ENCODE measurements around the gene RGS17.
A peak's percentile ranks its signal among the peaks of the same experiment; 100 is the strongest.

Gene RGS17

DNA sequence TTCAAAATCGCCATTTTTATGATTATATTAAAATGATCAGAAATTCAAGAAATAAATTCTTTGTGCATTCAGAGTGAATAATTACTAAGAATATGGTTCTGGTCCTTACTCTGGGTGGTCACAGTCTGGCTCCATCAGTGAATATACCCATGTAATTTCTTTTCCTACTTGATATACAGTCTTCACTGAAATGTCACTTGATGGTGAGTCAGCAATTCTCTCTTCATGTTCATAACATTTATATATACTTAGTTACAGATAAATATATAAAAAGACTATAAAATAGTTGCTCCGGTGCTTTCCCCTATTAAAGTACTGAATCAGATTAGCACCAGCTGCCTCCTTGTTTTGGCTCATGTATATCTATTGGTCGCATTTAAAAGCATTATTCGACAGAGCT is 72.2 kb downstream of the RGS17 start:
- TF ChIP-seq, protein P1, sequence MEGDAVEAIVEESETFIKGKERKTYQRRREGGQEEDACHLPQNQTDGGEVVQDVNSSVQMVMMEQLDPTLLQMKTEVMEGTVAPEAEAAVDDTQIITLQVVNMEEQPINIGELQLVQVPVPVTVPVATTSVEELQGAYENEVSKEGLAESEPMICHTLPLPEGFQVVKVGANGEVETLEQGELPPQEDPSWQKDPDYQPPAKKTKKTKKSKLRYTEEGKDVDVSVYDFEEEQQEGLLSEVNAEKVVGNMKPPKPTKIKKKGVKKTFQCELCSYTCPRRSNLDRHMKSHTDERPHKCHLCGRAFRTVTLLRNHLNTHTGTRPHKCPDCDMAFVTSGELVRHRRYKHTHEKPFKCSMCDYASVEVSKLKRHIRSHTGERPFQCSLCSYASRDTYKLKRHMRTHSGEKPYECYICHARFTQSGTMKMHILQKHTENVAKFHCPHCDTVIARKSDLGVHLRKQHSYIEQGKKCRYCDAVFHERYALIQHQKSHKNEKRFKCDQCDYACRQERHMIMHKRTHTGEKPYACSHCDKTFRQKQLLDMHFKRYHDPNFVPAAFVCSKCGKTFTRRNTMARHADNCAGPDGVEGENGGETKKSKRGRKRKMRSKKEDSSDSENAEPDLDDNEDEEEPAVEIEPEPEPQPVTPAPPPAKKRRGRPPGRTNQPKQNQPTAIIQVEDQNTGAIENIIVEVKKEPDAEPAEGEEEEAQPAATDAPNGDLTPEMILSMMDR (IDR thresholded peaks at IDR 0.05; ENCODE audit: control insufficient read depth, extremely low read depth, insufficient read depth), result no peak
- DNase-seq (ENCODE audit: low read depth), result peak; percentile 78
- H3K4me3 ChIP-seq (ENCODE audit: low read depth, low read length), result no peak overlapping the region

DNA sequence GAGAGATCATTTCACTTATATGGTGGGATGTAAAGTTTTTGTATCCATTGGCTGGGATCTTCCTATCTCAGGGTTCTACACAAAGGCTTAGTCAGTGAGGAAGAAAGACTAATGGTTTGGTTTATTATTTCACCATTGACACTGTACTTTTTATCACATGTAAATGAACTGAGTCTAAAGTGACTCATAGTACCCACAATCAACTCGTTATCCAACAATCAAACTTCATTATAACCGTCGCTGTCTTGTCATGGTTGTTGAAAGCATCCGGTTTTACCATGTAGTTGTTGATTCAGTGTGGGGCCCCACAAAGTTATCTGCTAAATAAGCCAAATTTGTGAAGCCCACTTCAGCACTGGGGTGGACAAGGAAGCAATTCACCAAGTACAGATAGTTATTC is 72.8 kb downstream of the RGS17 start:
- no peak overlapping the region for H3K4me3 ChIP-seq (ENCODE audit: low read depth, low read length)
- DNase-seq (ENCODE audit: low read depth), result no peak
- TF ChIP-seq, protein P1 (IDR thresholded peaks at IDR 0.05; ENCODE audit: control insufficient read depth, extremely low read depth, insufficient read depth), result no peak

DNA sequence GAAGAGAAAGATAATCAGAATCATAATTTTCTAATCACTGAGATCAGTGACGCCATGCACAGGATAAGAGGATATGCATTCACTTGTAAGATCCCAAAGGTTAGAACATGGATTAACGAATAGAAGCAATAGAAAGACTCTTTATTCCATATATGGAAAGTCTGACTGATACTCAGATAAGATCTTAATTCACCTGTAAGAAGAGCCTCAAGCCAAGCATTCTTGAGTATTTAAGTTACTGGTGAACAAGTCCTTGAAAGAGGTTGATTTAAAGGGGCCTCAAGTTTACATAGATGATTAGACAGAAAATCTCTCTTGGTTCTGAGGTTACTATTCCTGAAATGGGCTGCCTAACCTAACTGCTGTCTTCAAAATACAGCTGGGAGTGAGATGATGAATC is 74.8 kb downstream of the RGS17 start:
- peak; percentile 33 for DNase-seq (ENCODE audit: low read depth)
- no peak overlapping the region for H3K4me3 ChIP-seq (ENCODE audit: low read depth, low read length)
- TF ChIP-seq, protein P1 (IDR thresholded peaks at IDR 0.05; ENCODE audit: control insufficient read depth, extremely low read depth, insufficient read depth), result no peak

DNA sequence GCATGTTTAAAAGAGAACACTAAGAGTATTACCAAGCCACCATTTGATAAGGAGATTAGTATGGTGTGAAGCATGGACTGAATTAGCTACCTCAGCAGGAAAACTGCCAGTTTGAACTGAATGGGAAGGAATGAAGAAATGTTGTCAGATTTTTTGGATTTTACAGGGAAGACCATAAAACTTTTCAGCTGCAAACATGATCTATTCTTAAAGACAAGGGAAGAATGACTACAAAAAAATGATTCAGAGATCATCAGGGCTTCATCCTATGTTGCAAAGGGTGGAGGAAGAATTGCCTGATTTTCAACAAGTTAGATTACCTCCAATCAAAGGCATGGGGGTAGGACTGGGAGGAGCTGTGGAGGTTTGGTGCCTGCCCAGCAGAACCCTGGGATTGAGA is 79.3 kb downstream of the RGS17 start:
- TF ChIP-seq, protein P1 (IDR thresholded peaks at IDR 0.05; ENCODE audit: control insufficient read depth, extremely low read depth, insufficient read depth), result no peak
- DNase-seq (ENCODE audit: low read depth), result no peak
- H3K4me3 ChIP-seq (ENCODE audit: low read depth, low read length), result no peak overlapping the region

DNA sequence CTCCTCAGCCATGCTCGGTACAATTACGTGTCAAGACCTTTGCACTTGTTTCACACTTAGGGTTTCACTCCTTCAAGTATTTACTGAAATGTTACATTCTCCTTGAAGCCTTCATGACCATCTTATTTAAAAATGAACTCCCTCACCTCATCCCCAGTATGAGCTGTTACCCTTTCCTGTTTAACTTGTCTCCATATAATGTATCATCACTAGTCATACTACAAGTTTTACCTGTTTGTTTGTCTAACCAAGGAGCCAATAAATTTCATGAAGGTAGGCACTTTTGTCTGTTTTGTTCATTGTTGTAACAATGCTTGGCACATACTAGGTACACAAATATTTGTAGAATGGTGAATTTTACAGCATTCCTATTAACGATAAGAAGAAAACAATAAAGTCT is 82.5 kb downstream of the RGS17 start:
- TF ChIP-seq, protein P1 (IDR thresholded peaks at IDR 0.05; ENCODE audit: control insufficient read depth, extremely low read depth, insufficient read depth), result no peak
- peak; percentile 77 for DNase-seq (ENCODE audit: low read depth)
- no peak overlapping the region for H3K4me3 ChIP-seq (ENCODE audit: low read depth, low read length)

DNA sequence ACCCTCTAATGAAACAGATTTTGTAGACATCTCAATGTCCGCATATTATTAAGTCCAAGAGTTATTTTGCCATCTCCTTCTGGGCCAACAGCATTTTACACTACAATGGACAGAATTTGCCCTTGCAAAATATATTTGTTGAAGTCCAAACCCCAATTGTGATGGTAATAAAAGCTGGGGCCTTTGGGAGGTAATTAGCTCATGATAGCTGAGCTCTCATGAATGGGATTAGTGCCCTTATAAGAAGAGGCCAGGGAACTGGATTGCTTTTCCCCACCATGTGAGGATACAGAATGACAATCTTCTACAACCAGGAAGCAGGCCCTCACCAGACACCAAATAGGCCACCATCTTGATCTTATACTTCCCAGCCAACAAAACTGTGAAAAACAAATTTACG is 83.7 kb downstream of the RGS17 start:
- no peak overlapping the region for H3K4me3 ChIP-seq (ENCODE audit: low read depth, low read length)
- TF ChIP-seq, protein P1 (IDR thresholded peaks at IDR 0.05; ENCODE audit: control insufficient read depth, extremely low read depth, insufficient read depth), result no peak
- DNase-seq (ENCODE audit: low read depth), result no peak

DNA sequence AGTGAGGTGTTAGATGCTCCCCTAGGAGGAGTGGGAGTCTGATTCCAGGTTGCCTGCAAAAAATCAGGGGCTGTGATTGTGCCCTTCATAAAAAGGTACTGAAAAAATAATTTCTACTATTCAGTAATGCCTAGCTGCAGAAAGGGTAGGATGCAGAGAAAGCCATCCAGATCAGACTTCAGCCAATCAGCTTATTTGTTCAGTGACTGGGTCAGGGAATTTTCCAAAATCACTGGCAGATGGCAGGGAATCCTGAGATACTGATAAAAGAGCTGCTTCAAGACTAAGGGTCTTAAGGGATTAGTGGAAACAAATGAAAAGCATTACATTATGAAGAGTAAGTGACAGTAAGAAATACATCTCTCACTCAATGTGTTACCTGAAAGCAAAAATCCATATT is 85.8 kb downstream of the RGS17 start:
- H3K4me3 ChIP-seq (ENCODE audit: low read depth, low read length), result no peak overlapping the region
- DNase-seq (ENCODE audit: low read depth), result no peak
- TF ChIP-seq, protein P1 (IDR thresholded peaks at IDR 0.05; ENCODE audit: control insufficient read depth, extremely low read depth, insufficient read depth), result no peak
